ENCODE measurements around the gene C20orf204.
A peak's percentile ranks its signal among the peaks of the same experiment; 100 is the strongest.

The C20orf204 gene

DNA sequence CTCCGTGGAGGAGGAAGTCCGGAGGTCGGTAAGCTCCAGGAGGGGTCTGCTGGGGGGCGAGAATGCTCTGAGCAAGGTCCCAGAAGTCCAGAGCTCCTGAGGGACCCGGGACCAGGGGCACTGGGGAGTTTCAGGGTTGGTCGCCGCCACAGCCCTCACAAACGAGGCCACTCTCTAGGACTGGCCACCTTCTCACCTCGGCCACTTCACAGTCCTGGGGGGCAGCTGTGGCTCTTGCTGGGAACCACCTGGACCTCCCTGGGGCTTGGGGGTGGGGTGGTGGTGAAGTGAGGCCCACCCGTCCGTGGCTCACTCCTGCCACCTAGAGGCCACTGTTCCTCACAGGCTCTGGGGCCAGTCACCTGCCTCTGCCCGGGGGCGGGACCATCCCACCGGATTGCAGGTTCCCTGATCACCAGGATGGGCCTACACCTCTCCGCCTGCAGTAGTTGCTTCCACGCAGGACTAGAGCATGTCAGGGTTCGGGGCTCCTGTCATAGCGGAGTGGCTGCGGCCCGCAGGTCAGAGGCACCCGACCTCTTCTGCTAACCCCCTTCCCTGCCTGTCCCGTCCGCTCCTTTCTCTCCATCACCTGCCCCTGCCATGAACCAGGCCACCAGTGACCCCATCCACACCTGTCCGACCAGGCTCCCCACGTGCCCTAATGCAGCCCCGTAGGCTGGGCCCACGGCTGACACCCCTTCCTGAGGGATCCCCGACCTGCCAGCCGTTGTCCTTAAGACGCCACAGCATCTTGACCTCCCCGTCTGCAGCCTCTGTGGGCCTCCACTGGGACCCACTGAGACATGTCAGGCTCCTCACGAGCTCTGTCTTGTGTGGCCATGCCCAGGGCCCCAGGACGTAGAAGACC is 21.9 kb downstream of the C20orf204 start:
- TF ChIP-seq, protein P1, sequence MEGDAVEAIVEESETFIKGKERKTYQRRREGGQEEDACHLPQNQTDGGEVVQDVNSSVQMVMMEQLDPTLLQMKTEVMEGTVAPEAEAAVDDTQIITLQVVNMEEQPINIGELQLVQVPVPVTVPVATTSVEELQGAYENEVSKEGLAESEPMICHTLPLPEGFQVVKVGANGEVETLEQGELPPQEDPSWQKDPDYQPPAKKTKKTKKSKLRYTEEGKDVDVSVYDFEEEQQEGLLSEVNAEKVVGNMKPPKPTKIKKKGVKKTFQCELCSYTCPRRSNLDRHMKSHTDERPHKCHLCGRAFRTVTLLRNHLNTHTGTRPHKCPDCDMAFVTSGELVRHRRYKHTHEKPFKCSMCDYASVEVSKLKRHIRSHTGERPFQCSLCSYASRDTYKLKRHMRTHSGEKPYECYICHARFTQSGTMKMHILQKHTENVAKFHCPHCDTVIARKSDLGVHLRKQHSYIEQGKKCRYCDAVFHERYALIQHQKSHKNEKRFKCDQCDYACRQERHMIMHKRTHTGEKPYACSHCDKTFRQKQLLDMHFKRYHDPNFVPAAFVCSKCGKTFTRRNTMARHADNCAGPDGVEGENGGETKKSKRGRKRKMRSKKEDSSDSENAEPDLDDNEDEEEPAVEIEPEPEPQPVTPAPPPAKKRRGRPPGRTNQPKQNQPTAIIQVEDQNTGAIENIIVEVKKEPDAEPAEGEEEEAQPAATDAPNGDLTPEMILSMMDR (IDR thresholded peaks at IDR 0.05; ENCODE audit: insufficient read depth, low read depth, low read length, missing control alignments), result peak; percentile 80
- no peak overlapping the region for H3K4me3 ChIP-seq (ENCODE audit: low read length)

DNA sequence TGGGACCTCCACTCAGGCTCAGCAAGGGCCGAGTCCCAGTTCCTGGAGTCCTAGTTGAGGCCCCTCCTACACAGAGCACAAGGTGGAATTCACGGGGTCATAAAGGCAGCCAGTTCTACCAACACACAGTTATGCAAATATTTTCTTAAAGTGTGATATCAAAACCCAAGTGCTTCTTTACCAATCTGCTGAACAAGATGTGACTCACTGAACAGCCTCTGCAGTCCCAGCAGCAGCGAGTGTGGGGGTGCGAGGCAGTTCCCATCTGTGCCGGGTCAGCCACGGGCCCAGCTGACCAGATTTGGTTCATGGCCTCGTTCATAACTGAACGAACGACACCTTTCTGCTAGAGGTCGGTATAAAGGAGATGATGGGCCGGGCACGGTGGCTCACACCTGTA is 22.6 kb downstream of the C20orf204 start:
- H3K4me3 ChIP-seq (ENCODE audit: low read length), result no peak overlapping the region
- TF ChIP-seq, protein P1 (IDR thresholded peaks at IDR 0.05; ENCODE audit: insufficient read depth, low read depth, low read length, missing control alignments), result no peak
- no peak for DNase-seq (ENCODE audit: low read depth)

More for the DNA sequence above, 21.9 kb downstream of the C20orf204 start:
- DNase-seq (ENCODE audit: low read depth), result peak; percentile 71

DNA sequence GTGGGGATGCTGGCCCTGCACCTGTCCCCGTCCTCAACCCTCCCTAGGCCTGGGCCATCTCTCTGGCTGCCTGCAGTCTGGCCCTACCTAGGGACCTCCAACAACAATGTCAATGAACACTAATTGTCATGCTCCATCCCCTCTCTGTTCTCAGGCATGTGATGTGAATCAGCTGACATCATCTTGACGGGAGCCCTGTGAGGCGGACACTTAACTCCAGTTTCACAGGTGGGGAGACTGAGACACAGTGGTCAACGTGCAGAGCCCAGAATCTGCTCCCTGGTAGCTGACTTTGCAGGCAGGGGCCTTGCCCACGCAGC is 26.3 kb downstream of the C20orf204 start:
- peak overlapping the region; percentile 75 for H3K4me3 ChIP-seq (ENCODE audit: low read length)
- DNase-seq (ENCODE audit: low read depth), result no peak
- TF ChIP-seq, protein P1 (IDR thresholded peaks at IDR 0.05; ENCODE audit: insufficient read depth, low read depth, low read length, missing control alignments), result no peak

DNA sequence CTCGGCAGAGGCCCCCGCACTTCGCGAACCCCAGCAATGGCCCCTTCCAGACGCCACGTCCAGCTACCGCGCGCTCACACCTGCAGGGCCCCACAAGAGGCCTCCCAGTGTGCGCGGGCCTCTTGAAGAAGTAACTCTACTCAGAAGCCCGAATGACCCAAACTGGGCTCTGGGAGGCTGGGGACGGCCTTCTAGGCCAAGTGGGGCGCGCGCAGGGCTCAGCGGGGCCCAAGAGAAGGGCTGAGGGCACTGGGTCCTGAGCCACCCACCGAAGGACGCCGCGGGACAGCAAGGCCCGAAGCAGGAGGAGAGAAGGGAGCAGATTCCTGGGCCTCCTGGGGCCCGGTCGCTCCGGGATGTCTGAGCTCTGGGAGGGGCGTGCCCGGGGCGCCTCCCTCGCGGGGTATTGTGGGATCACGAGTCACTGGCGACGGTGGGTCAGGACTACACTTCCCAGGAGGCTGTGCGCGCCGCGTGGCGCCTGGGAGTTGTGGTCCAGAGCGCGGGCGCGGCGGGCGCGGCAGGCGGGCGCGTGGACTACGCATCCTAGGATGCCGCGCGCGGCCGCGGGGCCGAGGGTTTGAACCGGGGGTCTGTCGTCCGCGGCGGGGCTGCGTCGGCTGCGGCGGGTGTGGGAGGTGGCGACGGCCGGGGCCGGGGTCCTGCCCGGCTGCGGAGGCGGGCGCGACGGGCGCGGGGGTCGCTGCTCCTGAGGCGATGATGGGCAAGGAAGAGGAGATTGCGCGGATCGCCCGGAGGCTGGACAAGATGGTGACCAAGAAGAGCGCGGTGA is 26.8 kb downstream of the C20orf204 start, which contains the start of gene TCEA2:
TSS of gene TCEA2 (plus strand) at position 603 of the 793 bp plus-strand sequence. CDS start at position 718, 115 bp downstream.
- peak; percentile 97 for DNase-seq (ENCODE audit: low read depth)
- H3K4me3 ChIP-seq (ENCODE audit: low read length), result peak within 1 kb of the TSS; percentile 75
- TF ChIP-seq, protein P1 (IDR thresholded peaks at IDR 0.05; ENCODE audit: insufficient read depth, low read depth, low read length, missing control alignments), result no peak

DNA sequence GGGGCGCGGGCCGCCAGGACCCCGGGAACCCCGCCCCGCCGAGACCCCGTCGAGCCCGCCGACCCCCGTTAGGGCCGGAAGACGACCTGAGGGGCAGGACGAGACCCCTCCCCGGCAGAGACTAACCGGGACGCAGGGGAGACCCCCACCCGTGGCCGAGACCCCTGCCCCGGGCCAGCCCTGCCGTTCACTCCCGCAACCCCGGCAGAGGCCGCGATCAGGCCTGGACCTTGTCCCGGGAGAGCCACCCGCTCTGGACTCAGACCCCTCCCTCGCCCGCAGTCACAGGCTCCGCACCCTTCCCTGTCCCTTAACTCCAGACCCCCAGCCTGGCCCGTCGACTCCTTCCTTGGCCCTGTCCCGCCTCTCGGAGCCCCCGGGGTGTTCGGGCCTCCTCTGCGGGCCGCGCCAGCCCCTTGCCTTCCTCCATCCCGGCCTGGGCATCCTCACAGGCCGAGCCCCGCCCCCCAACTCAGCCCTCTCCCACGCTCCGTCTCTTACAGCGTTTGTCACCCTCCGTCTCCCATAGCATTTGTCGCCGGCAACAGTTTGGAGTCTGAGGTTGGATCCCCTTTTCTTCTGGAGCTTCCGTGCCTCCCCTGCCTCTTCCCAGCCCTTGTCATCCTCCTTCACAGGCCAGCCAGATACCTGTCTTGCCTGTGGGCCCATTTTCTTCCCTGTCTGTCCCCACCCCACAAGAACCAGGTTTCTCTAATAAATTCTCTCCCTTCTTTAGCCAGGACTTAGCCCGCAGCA is 27.6 kb downstream of the C20orf204 start:
- H3K4me3 ChIP-seq (ENCODE audit: low read length), result peak overlapping the region; percentile 75
- DNase-seq (ENCODE audit: low read depth), result no peak
- TF ChIP-seq, protein P1 (IDR thresholded peaks at IDR 0.05; ENCODE audit: insufficient read depth, low read depth, low read length, missing control alignments), result no peak

DNA sequence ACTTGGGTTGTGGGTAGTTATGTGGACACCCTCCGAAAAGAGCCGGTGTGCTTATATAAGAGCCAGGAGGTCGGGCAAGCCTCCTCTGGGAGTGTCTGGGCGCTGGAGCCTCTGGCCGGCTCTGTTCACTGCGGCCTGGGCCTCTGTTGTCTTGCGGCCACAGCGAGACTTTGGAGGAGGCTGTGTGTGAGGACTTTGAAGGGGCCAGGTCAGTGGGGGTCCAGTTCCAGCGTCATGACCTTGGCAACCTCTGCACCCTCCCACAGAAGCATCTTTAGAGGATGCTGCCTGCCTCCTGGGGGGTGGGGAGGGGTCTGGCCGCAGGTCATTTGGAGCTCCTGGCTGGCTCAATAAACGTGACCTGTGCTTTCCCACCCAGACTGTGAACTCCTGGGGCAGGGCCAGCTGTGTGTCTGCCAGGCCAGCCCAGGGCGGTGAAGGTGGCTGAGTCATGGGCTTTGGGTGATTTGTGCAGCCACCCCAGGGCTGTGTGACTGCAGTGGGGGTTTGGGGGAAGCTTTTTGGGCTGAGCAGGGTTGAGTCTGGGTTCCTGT is 28.2 kb downstream of the C20orf204 start:
- peak overlapping the region; percentile 75 for H3K4me3 ChIP-seq (ENCODE audit: low read length)
- TF ChIP-seq, protein P1 (IDR thresholded peaks at IDR 0.05; ENCODE audit: insufficient read depth, low read depth, low read length, missing control alignments), result no peak
- DNase-seq (ENCODE audit: low read depth), result peak; percentile 42
